HG03060 (cell line): ENCODE data around the gene CRHR1.

Experiments used
- ATAC-seq: cut with Tn5 transposase; IDR thresholded peaks from one replicate; pipeline ENCODE4 v1.9.1; 2021; ENCODE audit warnings: low read depth, moderate number of reproducible peaks; ENCODE audit not compliant: unreplicated experiment

Gene CRHR1

DNA sequence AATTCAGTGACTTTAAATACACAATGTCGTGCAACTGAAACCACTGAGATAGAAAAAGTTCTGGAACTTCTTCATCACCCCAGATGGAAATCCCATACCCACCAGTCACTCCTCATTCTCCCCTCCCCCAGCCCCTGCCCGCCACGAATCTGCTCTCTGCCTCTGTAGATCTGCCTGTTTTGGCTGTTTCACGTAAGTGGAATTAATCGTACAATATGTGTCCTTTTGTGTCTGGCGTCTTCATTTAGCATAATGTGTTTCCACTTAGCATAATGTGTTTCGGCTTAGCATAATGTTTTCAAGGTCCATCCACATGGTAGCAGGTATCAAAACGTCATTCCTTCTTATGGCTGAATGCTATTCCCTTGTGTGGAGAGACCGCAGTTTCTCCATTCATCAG is 57.1 kb downstream of the CRHR1 start:
- no peak for ATAC-seq

DNA sequence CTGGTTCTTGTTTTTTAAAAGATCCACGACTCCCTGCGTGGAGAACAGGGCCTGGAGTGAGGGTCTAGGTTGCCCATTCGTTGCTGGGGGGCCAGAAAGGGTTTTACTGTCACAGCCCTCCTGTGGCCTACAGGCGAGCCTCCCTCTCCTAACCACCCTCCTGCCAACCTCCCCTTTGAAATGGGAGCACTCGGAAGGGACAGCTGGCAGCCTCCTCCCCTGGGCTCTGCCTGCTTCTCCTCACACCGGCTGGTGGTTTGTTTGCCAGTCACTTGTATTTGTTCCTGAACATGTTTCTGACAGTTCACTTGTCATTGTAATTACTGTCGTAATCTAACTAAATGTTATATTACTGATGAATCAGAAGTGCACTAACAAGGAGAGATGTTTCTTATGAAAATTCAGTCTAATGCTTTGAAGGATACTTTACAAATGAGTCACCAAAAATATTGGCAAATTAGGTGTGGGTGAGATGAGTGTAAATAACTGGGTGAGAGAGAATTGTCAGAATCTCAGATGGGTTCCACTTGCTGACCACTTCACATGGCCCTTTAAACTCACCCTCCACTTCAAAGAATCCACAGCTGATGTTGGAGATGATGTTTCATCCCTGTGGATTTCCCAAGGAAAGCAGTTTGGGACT is 57.9 kb downstream of the CRHR1 start:
- no peak for ATAC-seq

DNA sequence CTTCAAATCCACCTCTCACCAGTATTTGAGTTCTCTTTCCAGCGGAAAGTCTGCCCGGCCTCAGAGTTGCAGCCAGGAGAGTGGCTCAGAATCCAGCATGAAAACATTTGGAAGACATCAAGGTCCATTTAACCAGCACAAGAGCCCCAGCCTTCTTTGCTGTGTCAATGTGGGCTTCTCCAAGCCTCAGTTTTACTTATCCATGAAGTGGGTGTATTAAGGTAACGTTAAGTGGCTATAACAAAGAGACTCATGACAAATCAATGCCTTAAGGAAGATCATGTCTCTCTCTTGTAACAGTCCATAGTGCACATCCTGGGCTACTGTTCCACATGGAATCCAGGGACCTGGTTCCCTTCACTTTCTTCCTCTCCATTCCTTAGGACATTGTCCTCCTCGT is 59.6 kb downstream of the CRHR1 start:
- ATAC-seq = no peak

- ATAC-seq = no peak
These were observed 60.7 kb downstream of the CRHR1 start, which contains the start of gene SPPL2C for GRCh38 chr17:45844695-45845375. SPPL2C (plus strand) TSS chr17:45844881; CDS start chr17:45844907, 26 bp downstream.

DNA sequence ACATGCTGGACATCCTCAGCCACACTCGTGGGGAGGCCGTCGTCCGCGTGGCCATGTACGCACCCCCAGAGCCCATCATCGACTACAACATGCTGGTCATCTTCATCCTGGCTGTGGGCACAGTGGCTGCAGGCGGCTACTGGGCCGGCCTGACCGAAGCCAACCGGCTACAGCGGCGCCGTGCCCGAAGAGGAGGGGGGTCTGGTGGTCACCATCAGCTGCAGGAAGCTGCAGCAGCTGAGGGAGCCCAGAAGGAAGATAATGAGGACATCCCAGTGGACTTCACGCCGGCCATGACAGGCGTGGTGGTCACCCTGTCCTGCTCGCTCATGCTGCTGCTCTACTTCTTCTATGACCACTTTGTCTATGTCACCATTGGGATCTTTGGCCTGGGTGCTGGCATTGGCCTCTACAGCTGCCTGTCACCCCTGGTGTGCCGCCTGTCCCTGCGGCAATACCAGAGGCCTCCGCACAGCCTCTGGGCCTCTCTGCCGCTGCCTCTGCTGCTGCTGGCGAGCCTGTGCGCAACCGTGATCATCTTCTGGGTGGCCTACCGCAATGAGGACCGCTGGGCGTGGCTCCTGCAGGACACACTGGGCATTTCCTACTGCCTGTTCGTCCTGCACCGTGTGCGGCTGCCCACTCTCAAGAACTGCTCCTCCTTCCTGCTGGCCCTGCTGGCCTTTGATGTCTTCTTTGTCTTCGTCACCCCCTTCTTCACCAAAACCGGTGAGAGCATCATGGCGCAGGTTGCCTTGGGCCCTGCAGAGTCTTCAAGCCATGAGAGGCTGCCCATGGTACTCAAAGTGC is 61.5 kb downstream of the CRHR1 start:
- no peak for ATAC-seq

- no peak for ATAC-seq
These were observed 62.1 kb downstream of the CRHR1 start for GRCh38 chr17:45846223-45846622.

GRCh38 chr17:45846646-45847045 is 62.5 kb downstream of the CRHR1 start:
- no peak for ATAC-seq

DNA sequence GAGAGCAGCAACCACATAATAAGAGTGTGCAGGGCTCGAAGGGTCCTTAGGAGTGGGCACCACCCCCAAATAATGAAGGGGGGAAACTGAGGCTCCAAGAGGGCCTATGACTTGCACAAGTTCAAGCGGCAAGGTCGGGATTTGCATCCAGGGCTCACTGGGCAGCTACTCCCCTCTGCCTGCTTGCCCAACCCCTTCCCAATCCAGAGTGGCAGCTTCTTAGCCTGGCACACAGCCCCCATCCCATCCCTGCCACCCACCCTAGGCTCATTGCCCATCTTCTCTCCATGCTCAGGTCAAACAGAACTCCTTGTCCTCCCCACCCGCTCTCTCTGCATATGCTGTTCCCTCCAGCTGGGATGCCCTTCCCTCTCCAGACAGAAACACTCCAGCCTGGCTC is 63.0 kb downstream of the CRHR1 start:
- no peak for ATAC-seq

- no peak for ATAC-seq
These were observed 63.6 kb downstream of the CRHR1 start for GRCh38 chr17:45847747-45848146.

DNA sequence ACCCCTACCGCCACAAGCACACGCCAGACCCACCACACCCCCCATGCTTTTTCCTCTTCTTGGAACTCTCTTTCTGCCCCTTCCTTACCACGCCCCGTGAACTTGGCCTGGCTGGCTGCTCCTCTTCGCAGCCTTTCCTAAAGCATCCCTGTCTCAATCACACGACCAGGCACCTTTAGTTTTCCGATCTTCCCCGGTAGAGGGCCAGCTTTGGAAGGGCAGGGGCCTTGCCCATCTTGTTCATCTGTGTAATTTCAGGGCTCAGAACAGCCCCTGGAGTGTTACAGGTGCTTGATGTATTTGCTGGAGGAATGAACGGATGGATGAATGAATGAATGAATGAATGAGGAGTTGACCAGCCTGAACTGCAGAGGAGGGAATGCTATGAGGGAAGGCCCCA is 64.3 kb downstream of the CRHR1 start:
- ATAC-seq = no peak

DNA sequence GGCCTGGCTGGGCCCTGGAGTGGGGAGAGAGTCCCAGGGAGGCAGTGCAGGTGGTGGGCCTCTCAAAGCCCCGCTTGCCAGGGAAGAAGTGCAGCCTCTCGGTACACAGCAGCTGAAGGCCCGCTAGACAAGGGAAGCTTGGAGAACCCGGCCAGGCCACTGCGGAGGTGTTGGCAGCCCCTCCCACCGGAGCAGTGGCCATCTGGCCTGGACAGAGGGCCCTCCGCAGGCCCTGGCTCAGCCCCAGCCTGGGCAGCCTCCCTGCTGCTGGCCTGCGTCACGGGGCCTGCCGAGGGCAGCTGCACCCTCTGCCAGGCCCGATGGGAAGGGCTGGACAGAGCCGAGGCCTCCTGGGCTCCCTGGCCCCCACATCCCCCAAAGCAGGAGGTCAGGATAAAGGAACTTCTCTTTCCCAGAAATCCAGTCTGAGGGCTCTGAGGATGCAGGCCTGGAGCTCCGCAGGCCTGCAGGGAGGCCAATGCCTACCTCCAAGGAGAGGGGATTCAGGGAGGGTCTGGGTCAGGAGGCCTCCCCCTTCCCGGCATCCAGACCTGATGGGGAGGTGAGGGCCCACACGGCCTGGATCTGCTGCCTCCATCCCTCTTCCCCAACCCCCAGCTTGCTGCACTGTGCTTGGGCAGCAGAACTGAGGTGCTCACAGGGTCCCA is 64.9 kb downstream of the CRHR1 start:
- no peak for ATAC-seq

DNA sequence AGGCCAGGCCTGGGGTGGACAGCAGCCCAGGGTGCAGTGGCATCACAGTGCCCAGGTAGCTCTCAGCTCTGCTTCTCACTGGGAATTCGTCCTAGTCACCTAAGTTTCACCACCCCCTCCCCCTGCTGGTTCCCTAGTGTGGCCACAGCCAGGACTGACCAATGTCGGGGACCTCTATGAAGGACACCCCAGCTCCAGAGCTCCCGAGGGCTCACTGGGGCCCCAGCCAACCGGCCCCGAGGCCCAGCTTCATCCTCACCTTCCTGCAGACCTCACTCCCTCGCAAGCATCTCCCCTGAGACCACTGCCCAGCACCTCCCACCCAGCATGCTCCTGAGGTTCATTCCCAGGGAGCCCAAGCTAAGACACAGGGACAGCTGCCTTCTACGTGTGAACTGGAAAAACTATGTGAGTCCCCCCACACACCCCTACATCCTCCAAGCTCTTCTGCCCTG is 65.4 kb downstream of the CRHR1 start:
- ATAC-seq = no peak

- no peak for ATAC-seq
These were observed 65.9 kb downstream of the CRHR1 start for GRCh38 chr17:45850011-45850410.

DNA sequence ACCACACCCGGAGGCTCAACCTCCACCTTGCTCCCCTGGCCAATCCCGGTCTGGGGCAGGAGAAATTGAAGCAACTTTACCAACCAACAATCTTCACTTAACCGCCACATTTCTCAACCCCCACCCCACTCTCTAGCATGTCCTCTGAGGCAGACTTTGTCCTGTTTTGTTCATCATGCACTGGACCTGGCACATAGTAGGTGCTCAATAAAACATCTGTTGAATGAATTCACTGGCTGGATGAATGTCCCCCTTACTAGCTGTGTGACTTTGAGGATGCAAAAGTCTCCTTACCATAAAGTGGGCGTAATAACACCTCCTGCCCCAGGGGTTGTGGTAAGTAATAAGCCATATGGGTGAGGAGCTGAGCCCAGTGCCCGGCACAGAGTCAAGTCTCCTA is 66.3 kb downstream of the CRHR1 start:
- ATAC-seq = no peak

GRCh38 chr17:45851022-45851421 is 66.9 kb downstream of the CRHR1 start:
- no peak for ATAC-seq

- no peak for ATAC-seq
These were observed 67.3 kb downstream of the CRHR1 start for GRCh38 chr17:45851464-45851863.

- ATAC-seq = no peak
These were observed 67.8 kb downstream of the CRHR1 start for GRCh38 chr17:45851873-45852272.

GRCh38 chr17:45852535-45853297 is 68.6 kb downstream of the CRHR1 start:
- ATAC-seq = no peak

GRCh38 chr17:45854209-45854608 is 70.1 kb downstream of the CRHR1 start:
- ATAC-seq = no peak

DNA sequence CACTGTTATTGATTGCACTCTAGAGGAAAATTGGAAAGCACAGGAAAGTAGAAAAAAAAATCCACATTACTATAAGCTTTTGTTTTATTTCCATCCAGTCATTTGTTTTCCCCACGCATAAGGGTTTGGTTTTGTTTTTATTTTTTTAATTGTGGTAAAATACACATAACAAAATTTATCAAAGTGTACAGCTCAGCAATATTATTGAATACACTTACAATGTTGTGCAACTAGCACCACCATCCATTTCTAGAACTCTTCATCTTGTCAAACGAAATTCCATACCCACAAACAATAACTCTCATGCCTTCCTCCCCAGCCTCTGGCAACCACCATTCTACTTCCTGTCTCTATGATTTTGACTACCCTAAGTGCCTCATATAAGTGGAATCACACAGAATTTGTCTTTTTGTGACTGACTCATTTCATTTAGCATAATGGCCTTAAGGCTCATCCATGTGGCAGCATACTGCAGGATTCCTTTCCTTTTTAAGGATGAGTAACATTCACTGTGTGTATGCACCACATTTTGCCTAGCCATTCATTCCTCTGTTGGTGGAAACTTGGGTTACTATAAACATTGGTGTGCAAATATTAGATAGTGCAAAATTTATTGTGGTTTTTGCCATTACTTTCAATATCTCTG is 71.7 kb downstream of the CRHR1 start:
- ATAC-seq = no peak
